Motor neuron (in vitro differentiated cells): Measurements from ENCODE around the gene NFKBIL1. TPM values are rescaled to one million over a fixed set of nuclear protein-coding genes. Genes with fewer than 3 reads are reported as not detected.
A peak's percentile ranks its signal among the peaks of the same experiment; 100 is the strongest.

ENCODE experiments used
- ATAC-seq, 8 experiments: fragments of 200-7000 bp; cut with Tn5 transposase; replicated peaks in 6 of 8; 2 replicates each; pipeline ENCODE4 v1.8.0; 2021; ENCODE audit warnings: mild to moderate bottlenecking in 8 of 8, moderate library complexity in 8 of 8
- H3K27ac ChIP-seq, 2 donors: fragments of 250-450 bp; sonication (Bioruptor Pico); 2 replicates each; pipeline ENCODE4 v1.9.0; 2021; ENCODE audit warnings: antibody characterized with exemption in 2 of 2, mild to moderate bottlenecking in 2 of 2, moderate library complexity in 1 of 2
- H3K4me1 ChIP-seq, 2 donors: fragments of 250-450 bp; sonication (Bioruptor Pico); replicated peaks in 1 of 2; 2 replicates each; pipeline ENCODE4 v1.6.1; 2021; ENCODE audit warnings: antibody characterized with exemption in 2 of 2, mild to moderate bottlenecking in 2 of 2, moderate library complexity in 1 of 2
- H3K4me3 ChIP-seq, 5 donors: fragments of 250-450 bp; sonication (Bioruptor Pico); 2 replicates each; pipeline ENCODE4 v1.9.0; 2021; ENCODE audit warnings: antibody characterized with exemption in 5 of 5, mild to moderate bottlenecking in 5 of 5, moderate library complexity in 4 of 5
- WGBS, 10 experiments: fragments of 450-650 bp; shearing (Covaris generic); methylation state at CpG; one replicate each; pipeline ENCODE4 v1.0.0; 2022; 5-methylcytosine and 5-hydroxymethylcytosine counted together
- in situ Hi-C, 9 experiments: fragments of 400-800 bp; cut with MboI; loops; one replicate each; pipeline ENCODE4 v1.15.0; 2021; ENCODE audit warnings: low sequenced_read_pairs in 9 of 9, low pct_unique_long_range_greater_than_20kb in 2 of 9; ENCODE audit not compliant: unreplicated experiment in 9 of 9
- total RNA-seq, 8 experiments: library from RNA; unstranded; fragments of 300-600 nt; gene quantifications; 2 replicates each; pipeline versions ENCODE4 v1.2.3 to v1.2.4, GENCODE V29; 2022

The NFKBIL1 gene
- total RNA-seq, 8 experiments from 2014 or later = 24.2 to 44.5 (median 31.6) TPM

GRCh38 chr6:31529329-31530150, 17.9 kb upstream of the NFKBIL1 start:
- in situ Hi-C loops = loop anchor here in 1 of 9 experiments (25.0 kb wide), 1 partner anchor 658 kb away; the partner anchor contains the start of genes AGER, AGPAT1, GPSM3 and PBX2
- peak in 5 of 8 experiments; percentile 4 to 15 (median 8) for ATAC-seq
- Histone ChIP-seq H3K4me1 (no peaks in the 10 kb centered on the region), H3K4me3 (no peak overlapping the region), H3K27ac (no peak overlapping the region)
- 40 to 83% (median 48%) methylated on average over 1 to 4 of the region's 12 CpGs; no CpG with 5 or more reads in 1 of the 10 experiments for WGBS, 10 experiments

- in situ Hi-C loops = loop anchor here in 1 of 9 experiments (25.0 kb wide), 1 partner anchor 657 kb away; the partner anchor contains the start of genes AGER, AGPAT1, GPSM3 and PBX2
- no peak overlapping the region for H3K4me3 ChIP-seq
- WGBS, 10 experiments = 40 to 93% (median 83%) methylated on average over 1 to 6 of the region's 6 CpGs; no CpG with 5 or more reads in 5 of the 10 experiments
- H3K4me1 ChIP-seq = no peaks in the 10 kb centered on the region
- H3K27ac ChIP-seq = no peak overlapping the region
- no peak for ATAC-seq
Observed at GRCh38 chr6:31530659-31531058, 16.7 kb upstream of the NFKBIL1 start.

GRCh38 chr6:31531162-31531561, 16.2 kb upstream of the NFKBIL1 start:
- Histone ChIP-seq H3K27ac (no peak overlapping the region), H3K4me3 (no peak overlapping the region), H3K4me1 (no peaks in the 10 kb centered on the region)
- in situ Hi-C loops = loop anchor here in 1 of 9 experiments (25.0 kb wide), 1 partner anchor 656 kb away; the partner anchor contains the start of genes AGER, AGPAT1, GPSM3 and PBX2
- ATAC-seq = no peak
- 80 to 100% (median 100%) methylated on average over 1 to 3 of the region's 7 CpGs; no CpG with 5 or more reads in 3 of the 10 experiments for WGBS, 10 experiments

GRCh38 chr6:31531771-31532643, 15.4 kb upstream of the NFKBIL1 start:
- Histone ChIP-seq H3K4me3 (no peak overlapping the region), H3K27ac (no peak overlapping the region), H3K4me1 (no peaks in the 10 kb centered on the region)
- 74 to 100% (median 90%) methylated on average over 2 to 9 of the region's 9 CpGs; no CpG with 5 or more reads in 1 of the 10 experiments for WGBS, 10 experiments
- ATAC-seq = no peak
- in situ Hi-C loops = loop anchor here in 1 of 9 experiments (25.0 kb wide), 1 partner anchor 655 kb away; the partner anchor contains the start of genes AGER, AGPAT1, GPSM3 and PBX2

GRCh38 chr6:31532644-31533454, 14.6 kb upstream of the NFKBIL1 start:
- WGBS, 10 experiments = 50 to 100% (median 83%) methylated on average over 1 to 6 of the region's 9 CpGs; no CpG with 5 or more reads in 2 of the 10 experiments
- no peak overlapping the region for H3K4me3 ChIP-seq
- in situ Hi-C loops = loop anchor here in 1 of 9 experiments (25.0 kb wide), 1 partner anchor 654 kb away; the partner anchor contains the start of genes AGER, AGPAT1, GPSM3 and PBX2
- no peak for ATAC-seq
- no peaks in the 10 kb centered on the region for H3K4me1 ChIP-seq
- no peak overlapping the region for H3K27ac ChIP-seq

GRCh38 chr6:31533455-31533841, 14.0 kb upstream of the NFKBIL1 start:
- H3K4me1 ChIP-seq = no peaks in the 10 kb centered on the region
- in situ Hi-C loops = loop anchor here in 1 of 9 experiments (25.0 kb wide), 1 partner anchor 654 kb away; the partner anchor contains the start of genes AGER, AGPAT1, GPSM3 and PBX2
- no peak overlapping the region for H3K27ac ChIP-seq
- 67 to 100% (median 83%) methylated on average over 1 of the region's 1 CpG; no CpG with 5 or more reads in 4 of the 10 experiments for WGBS, 10 experiments
- H3K4me3 ChIP-seq = no peak overlapping the region
- ATAC-seq = no peak

GRCh38 chr6:31534011-31534410, 13.4 kb upstream of the NFKBIL1 start:
- H3K4me3 ChIP-seq = no peak overlapping the region
- WGBS, 10 experiments = 40 to 100% (median 92%) methylated on average over 1 to 6 of the region's 6 CpGs; no CpG with 5 or more reads in 1 of the 10 experiments
- peak in 3 of 8 experiments; percentile 6 to 9 (median 7) for ATAC-seq
- H3K27ac ChIP-seq = no peak overlapping the region
- peaks cover 3 to 5% of the 10 kb centered on the region in 2 donors for H3K4me1 ChIP-seq
- in situ Hi-C loops = loop anchor here in 1 of 9 experiments (25.0 kb wide), 1 partner anchor 653 kb away; the partner anchor contains the start of genes AGER, AGPAT1, GPSM3 and PBX2

GRCh38 chr6:31534521-31535040, 12.8 kb upstream of the NFKBIL1 start:
- no peak overlapping the region for H3K27ac ChIP-seq
- peaks cover 8 to 10% of the 10 kb centered on the region in 2 donors for H3K4me1 ChIP-seq
- WGBS, 10 experiments = 90 to 100% (median 93%) methylated on average over 4 to 23 of the region's 24 CpGs; no CpG with 5 or more reads in 4 of the 10 experiments
- no peak overlapping the region for H3K4me3 ChIP-seq
- in situ Hi-C loops = loop anchor here in 1 of 9 experiments (25.0 kb wide), 1 partner anchor 653 kb away; the partner anchor contains the start of genes AGER, AGPAT1, GPSM3 and PBX2
- peak in 5 of 8 experiments; percentile 4 to 30 (median 18) for ATAC-seq

GRCh38 chr6:31535538-31536324, 11.7 kb upstream of the NFKBIL1 start:
- Histone ChIP-seq H3K4me3 (no peak overlapping the region), H3K27ac (no peak overlapping the region), H3K4me1 (peaks cover 18% of the 10 kb centered on the region in 2 donors)
- in situ Hi-C loops = loop anchor here in 1 of 9 experiments (25.0 kb wide), 1 partner anchor 652 kb away; the partner anchor contains the start of genes AGER, AGPAT1, GPSM3 and PBX2
- WGBS, 10 experiments = 57 to 100% (median 100%) methylated on average over 1 to 2 of the region's 2 CpGs; no CpG with 5 or more reads in 2 of the 10 experiments
- ATAC-seq = no peak

GRCh38 chr6:31538805-31539400, 8.5 kb upstream of the NFKBIL1 start:
- 45 to 97% (median 81%) methylated on average over 2 to 5 of the region's 6 CpGs; no CpG with 5 or more reads in 3 of the 10 experiments for WGBS, 10 experiments
- Histone ChIP-seq H3K27ac (no peak overlapping the region), H3K4me1 (peaks cover 22 to 24% of the 10 kb centered on the region in 2 donors), H3K4me3 (no peak overlapping the region)
- no peak for ATAC-seq
- in situ Hi-C loops = loop anchor here in 1 of 9 experiments (25.0 kb wide), 1 partner anchor 648 kb away; the partner anchor contains the start of genes AGER, AGPAT1, GPSM3 and PBX2
